ENCODE results near the gene CNGB1. TPM values are rescaled to one million over a fixed set of nuclear protein-coding genes. Genes with fewer than 3 reads are reported as not detected.
A peak's percentile ranks its signal among the peaks of the same experiment; 100 is the strongest.

CNGB1 gene
- total RNA-seq, 1 experiment from 2014 or later = not detected

DNA sequence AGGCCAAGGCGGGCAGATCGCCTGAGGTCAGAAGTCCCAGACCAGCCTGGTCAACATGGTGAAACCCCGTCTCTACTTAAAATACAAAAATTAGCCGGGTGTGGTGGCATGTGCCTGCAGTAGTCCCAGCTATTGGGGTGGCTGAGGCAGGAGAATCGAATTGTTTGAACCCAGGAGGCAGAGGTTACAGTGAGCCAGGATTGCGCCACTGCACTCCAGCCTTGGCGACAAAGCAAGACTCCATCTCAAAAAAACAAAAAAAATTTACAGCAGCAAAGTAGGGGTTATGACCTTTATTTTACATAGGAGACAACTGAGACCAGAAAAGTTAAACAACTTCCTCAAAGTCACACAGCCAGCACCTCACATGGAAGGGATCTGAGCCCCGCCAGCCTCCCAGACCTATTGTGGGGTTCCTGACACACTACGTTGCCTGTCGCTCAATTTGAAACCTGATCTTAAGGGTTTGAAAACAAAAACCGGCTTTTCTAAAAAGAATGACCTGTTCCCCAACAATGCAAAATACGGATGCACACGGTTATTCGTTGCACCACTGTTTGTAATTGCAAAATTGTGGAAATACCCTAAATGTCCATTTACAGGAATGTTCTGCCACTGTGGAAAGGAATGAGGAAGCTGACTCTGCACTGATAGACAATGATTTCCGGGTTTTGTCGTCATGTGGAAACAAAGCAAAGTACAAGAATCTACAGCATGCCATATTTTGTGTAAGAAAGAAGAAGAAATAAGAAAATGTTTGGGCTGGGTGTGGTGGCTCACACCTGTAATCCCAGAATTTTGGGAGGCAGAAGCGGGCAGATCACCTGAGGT is 77.2 kb downstream of the CNGB1 start:
- ChIA-PET CTCF (interaction anchor here (0.9 to 1.2 kb wide), 2 partner anchors 9 to 99 kb away, joined by 3 read pairs; no protein-coding TSS in a partner anchor), POLR2A (no interaction called here)
- Mint-ChIP-seq H3K27me3 (ENCODE audit: low read depth) (no peaks in the 10 kb centered on the region), H3K4me3 (no peak overlapping the region), H3K4me1 (peaks cover 34% of the 10 kb centered on the region), H3K36me3 (no peaks in the 10 kb centered on the region), H3K27ac (peak overlapping the region; percentile 10; the same call in 1 of the 2 replicates), H3K9me3 (no peaks in the 10 kb centered on the region)
- TF ChIP-seq GABPB1 (CRISPR knock-in tag; IDR thresholded peaks at IDR 0.05) (peak; percentile 86), MXD4 (CRISPR knock-in tag; IDR thresholded peaks at IDR 0.05; ENCODE audit: borderline replicate concordance) (no peak)
- DNase-seq (ENCODE audit: low spot score) = no peak
- no peak for ATAC-seq

DNA sequence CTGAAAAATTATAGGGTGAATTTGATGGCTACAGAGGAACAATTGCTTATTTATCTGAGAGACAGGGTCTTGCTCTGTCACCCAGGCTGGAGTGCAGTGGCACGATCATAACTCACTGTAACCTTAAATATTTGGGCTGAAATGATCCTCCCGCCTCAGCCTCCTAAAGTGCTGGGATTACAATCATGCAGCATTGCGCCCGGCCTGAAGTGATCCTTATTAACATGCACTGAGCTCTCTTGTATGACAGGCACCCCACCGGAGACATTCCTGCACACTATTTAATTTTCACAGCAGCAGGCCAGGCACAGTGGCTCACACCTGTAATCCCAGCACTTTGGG is 77.7 kb downstream of the CNGB1 start:
- Mint-ChIP-seq H3K27me3 (ENCODE audit: low read depth) (no peaks in the 10 kb centered on the region), H3K36me3 (no peaks in the 10 kb centered on the region), H3K4me3 (no peak overlapping the region), H3K4me1 (peaks cover 34% of the 10 kb centered on the region), H3K9me3 (no peaks in the 10 kb centered on the region), H3K27ac (no peak overlapping the region)
- POLR2A ChIA-PET = no interaction called here
- no peak for TF ChIP-seq TEAD4 (CRISPR knock-in tag; IDR thresholded peaks at IDR 0.05)
- TF ChIP-seq, protein P1, sequence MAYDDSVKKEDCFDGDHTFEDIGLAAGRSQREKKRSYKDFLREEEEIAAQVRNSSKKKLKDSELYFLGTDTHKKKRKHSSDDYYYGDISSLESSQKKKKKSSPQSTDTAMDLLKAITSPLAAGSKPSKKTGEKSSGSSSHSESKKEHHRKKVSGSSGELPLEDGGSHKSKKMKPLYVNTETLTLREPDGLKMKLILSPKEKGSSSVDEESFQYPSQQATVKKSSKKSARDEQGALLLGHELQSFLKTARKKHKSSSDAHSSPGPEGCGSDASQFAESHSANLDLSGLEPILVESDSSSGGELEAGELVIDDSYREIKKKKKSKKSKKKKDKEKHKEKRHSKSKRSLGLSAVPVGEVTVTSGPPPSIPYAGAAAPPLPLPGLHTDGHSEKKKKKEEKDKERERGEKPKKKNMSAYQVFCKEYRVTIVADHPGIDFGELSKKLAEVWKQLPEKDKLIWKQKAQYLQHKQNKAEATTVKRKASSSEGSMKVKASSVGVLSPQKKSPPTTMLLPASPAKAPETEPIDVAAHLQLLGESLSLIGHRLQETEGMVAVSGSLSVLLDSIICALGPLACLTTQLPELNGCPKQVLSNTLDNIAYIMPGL (CRISPR knock-in tag; IDR thresholded peaks at IDR 0.05) = no peak
- no peak for TF ChIP-seq TEAD1 (CRISPR knock-in tag; IDR thresholded peaks at IDR 0.05)
- TF ChIP-seq GTF2I (CRISPR knock-in tag; conservative IDR thresholded peaks at IDR 0.05) = no peak
- TF ChIP-seq SMAD3 (CRISPR knock-in tag; IDR thresholded peaks at IDR 0.05; ENCODE audit: borderline replicate concordance) = no peak
- TF ChIP-seq, protein P2, sequence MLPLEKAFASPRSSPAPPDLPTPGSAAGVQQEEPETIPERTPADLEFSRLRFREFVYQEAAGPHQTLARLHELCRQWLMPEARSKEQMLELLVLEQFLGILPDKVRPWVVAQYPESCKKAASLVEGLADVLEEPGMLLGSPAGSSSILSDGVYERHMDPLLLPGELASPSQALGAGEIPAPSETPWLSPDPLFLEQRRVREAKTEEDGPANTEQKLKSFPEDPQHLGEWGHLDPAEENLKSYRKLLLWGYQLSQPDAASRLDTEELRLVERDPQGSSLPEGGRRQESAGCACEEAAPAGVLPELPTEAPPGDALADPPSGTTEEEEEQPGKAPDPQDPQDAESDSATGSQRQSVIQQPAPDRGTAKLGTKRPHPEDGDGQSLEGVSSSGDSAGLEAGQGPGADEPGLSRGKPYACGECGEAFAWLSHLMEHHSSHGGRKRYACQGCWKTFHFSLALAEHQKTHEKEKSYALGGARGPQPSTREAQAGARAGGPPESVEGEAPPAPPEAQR (CRISPR knock-in tag; IDR thresholded peaks at IDR 0.05) = no peak
- TF ChIP-seq, protein P3, sequence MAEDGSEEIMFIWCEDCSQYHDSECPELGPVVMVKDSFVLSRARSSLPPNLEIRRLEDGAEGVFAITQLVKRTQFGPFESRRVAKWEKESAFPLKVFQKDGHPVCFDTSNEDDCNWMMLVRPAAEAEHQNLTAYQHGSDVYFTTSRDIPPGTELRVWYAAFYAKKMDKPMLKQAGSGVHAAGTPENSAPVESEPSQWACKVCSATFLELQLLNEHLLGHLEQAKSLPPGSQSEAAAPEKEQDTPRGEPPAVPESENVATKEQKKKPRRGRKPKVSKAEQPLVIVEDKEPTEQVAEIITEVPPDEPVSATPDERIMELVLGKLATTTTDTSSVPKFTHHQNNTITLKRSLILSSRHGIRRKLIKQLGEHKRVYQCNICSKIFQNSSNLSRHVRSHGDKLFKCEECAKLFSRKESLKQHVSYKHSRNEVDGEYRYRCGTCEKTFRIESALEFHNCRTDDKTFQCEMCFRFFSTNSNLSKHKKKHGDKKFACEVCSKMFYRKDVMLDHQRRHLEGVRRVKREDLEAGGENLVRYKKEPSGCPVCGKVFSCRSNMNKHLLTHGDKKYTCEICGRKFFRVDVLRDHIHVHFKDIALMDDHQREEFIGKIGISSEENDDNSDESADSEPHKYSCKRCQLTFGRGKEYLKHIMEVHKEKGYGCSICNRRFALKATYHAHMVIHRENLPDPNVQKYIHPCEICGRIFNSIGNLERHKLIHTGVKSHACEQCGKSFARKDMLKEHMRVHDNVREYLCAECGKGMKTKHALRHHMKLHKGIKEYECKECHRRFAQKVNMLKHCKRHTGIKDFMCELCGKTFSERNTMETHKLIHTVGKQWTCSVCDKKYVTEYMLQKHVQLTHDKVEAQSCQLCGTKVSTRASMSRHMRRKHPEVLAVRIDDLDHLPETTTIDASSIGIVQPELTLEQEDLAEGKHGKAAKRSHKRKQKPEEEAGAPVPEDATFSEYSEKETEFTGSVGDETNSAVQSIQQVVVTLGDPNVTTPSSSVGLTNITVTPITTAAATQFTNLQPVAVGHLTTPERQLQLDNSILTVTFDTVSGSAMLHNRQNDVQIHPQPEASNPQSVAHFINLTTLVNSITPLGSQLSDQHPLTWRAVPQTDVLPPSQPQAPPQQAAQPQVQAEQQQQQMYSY (CRISPR knock-in tag; IDR thresholded peaks at IDR 0.05) = no peak
- TF ChIP-seq, protein P4, sequence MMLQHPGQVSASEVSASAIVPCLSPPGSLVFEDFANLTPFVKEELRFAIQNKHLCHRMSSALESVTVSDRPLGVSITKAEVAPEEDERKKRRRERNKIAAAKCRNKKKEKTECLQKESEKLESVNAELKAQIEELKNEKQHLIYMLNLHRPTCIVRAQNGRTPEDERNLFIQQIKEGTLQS (CRISPR knock-in tag; conservative IDR thresholded peaks at IDR 0.05) = no peak
- TF ChIP-seq ZBTB21 (CRISPR knock-in tag; IDR thresholded peaks at IDR 0.05; ENCODE audit: borderline replicate concordance) = no peak
- TF ChIP-seq ZNF263 (CRISPR knock-in tag; IDR thresholded peaks at IDR 0.05; ENCODE audit: low read depth) = no peak
- CTCF ChIA-PET = interaction anchor here (0.9 to 1.9 kb wide), 3 partner anchors 9 to 118 kb away, joined by 3 to 10 read pairs (median 3); no protein-coding TSS in a partner anchor
- DNase-seq (ENCODE audit: low spot score) = no peak
- no peak for ATAC-seq

DNA sequence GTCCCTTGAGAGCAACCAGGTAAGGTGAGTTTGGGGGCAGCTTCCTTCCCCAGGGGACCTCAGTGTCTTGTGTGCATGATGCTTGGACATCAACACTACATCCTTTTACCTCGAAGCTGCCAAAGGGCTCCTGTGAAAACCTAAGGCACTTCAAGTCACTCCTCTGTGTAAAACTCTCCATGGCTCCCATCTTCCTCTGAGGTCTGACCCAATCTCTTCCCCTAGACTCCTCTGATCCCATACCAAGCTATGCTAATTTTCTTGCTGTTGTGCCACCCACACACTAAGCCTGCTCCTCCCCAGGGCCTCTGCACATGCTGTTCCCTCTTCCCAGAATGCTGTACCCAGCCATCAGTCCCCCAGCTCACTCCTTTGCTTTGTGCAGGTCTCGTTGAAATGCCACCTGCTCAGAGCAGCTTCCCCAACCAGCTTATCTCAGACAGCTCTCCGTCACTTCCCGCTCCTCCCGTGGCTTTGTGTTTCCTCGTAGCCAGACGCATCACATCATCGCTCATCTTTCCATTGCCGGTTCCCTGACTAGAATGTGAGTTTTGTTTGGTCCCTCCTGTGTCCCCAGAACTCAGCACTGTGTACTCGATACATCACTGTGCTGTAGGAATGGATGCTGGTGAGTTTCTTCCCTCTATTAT is 78.4 kb downstream of the CNGB1 start:
- Mint-ChIP-seq H3K27me3 (ENCODE audit: low read depth) (0 out of 2 replicates have a peak, but pooled peaks cover 2% of the 10 kb centered on the region), H3K27ac (peak overlapping the region; percentile 14; the same call in 1 of the 2 replicates), H3K9me3 (no peaks in the 10 kb centered on the region), H3K4me1 (peaks cover 31% of the 10 kb centered on the region), H3K4me3 (no peak overlapping the region), H3K36me3 (no peaks in the 10 kb centered on the region)
- ChIA-PET CTCF (interaction anchor here (0.7 to 1.9 kb wide), 5 partner anchors 8 to 117 kb away, joined by 3 to 10 read pairs (median 3); no protein-coding TSS in a partner anchor), POLR2A (interaction anchor here (0.6 kb wide), 1 partner anchor 1429 kb away, joined by 3 read pairs; no protein-coding TSS in a partner anchor)
- DNase-seq (ENCODE audit: low spot score) = no peak
- no peak for TF ChIP-seq GRHL2 (CRISPR knock-in tag; IDR thresholded peaks at IDR 0.05; ENCODE audit: insufficient replicate concordance, severe bottlenecking)
- TF ChIP-seq GABPB1 (CRISPR knock-in tag; IDR thresholded peaks at IDR 0.05) = peak; percentile 27; the same call in 1 of the 2 replicates
- TF ChIP-seq, protein P5, sequence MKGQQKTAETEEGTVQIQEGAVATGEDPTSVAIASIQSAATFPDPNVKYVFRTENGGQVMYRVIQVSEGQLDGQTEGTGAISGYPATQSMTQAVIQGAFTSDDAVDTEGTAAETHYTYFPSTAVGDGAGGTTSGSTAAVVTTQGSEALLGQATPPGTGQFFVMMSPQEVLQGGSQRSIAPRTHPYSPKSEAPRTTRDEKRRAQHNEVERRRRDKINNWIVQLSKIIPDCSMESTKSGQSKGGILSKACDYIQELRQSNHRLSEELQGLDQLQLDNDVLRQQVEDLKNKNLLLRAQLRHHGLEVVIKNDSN (CRISPR knock-in tag; IDR thresholded peaks at IDR 0.05) = no peak
- TF ChIP-seq, protein P6, sequence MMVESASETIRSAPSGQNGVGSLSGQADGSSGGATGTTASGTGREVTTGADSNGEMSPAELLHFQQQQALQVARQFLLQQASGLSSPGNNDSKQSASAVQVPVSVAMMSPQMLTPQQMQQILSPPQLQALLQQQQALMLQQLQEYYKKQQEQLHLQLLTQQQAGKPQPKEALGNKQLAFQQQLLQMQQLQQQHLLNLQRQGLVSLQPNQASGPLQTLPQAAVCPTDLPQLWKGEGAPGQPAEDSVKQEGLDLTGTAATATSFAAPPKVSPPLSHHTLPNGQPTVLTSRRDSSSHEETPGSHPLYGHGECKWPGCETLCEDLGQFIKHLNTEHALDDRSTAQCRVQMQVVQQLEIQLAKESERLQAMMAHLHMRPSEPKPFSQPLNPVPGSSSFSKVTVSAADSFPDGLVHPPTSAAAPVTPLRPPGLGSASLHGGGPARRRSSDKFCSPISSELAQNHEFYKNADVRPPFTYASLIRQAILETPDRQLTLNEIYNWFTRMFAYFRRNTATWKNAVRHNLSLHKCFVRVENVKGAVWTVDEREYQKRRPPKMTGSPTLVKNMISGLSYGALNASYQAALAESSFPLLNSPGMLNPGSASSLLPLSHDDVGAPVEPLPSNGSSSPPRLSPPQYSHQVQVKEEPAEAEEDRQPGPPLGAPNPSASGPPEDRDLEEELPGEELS (CRISPR knock-in tag; IDR thresholded peaks at IDR 0.05) = no peak
- no peak for ATAC-seq

All from WTC11 (cell line).